GM12892 (cell line): Measurements from ENCODE around the gene PLXDC1.

Experiments used
- POLR2A ChIP-seq: IDR thresholded peaks from 2 replicates; pipeline ENCODE4 v1.6.1; 2011; ENCODE audit warnings: low read depth, low read length, control low read depth
- POLR2AphosphoS5 ChIP-seq: IDR thresholded peaks from 2 replicates; pipeline ENCODE4 v1.6.1; 2011; ENCODE audit warnings: low read depth, low read length, control low read depth
- TAF1 ChIP-seq: IDR thresholded peaks from 2 replicates; pipeline ENCODE4 v1.6.1; 2011; ENCODE audit warnings: low read depth, mild to moderate bottlenecking, control low read depth, low read length, borderline replicate concordance

- TF ChIP-seq TAF1 (no peak), POLR2A (no peak), POLR2AphosphoS5 (no peak)
Observed at GRCh38 chr17:39173526-39174274, 22.3 kb upstream of the PLXDC1 start.
